HG02884 (cell line): ENCODE measurements around the gene RPL14.
"Not testable (repeated sequence)": the region's sequence is repeated elsewhere in the genome, so short reads cannot be mapped to it uniquely, and the experiment has no call there.

Source experiments
- ATAC-seq: cut with Tn5 transposase; IDR thresholded peaks from one replicate; pipeline ENCODE4 v1.9.1; 2021; ENCODE audit warnings: mild to moderate bottlenecking, moderate library complexity; ENCODE audit not compliant: unreplicated experiment

The RPL14 gene

DNA sequence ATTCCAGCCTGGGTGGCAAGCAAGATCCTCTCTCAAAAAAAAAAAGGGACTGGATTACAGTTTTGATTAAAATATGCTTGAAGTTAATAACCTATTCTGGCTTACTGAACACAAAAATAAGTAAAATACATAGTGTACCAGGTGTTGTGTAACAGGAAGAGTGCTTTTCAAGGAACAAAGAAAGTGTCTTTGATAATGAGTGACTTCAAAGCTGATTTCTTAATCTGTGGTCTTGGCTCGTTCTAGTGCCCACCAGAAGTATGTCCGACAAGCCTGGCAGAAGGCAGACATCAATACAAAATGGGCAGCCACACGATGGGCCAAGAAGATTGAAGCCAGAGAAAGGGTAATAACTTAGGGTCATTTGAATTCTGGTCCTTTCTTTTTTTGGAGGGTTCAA, 4.0 kb downstream of the RPL14 start:
- ATAC-seq: no peak

DNA sequence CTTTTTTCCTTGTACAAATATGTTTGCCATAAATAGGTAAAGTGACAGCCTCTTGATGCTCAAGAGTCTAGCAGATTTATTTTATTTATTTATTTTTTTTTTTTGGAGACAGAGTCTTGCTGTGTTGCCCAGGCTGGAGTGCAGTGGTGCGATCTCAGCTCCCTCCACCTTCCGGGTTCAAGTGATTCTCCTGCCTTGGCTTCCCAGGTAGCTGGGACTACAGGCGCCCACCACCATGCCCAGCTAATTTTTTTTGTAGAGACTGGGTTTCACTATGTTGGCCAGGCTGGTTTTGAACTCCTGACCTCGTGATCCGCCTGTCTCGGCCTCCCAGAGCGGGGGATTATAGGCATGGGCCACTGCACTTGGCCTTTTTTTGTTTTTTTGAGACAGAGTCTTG, 5.7 kb downstream of the RPL14 start:
- not testable (repeated sequence) for ATAC-seq

DNA sequence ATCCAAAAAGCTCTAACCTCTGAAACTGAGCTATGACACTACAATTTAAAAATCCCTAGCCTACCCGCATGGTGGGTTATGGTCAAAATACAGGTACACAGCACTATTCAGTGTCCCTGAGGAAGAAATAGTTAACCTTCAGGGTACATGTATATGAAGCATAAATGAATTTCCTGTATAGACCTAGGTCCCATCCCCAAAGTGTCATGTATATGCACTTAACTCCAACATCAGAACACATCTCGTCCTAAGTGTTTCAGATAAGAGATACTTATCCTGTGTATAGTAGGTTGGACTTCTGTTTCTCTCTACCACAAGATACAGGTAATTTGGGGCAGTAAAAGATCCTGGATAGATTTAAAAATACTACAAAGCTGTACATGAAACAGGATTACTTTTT, 6.4 kb downstream of the RPL14 start:
- ATAC-seq: no peak

DNA sequence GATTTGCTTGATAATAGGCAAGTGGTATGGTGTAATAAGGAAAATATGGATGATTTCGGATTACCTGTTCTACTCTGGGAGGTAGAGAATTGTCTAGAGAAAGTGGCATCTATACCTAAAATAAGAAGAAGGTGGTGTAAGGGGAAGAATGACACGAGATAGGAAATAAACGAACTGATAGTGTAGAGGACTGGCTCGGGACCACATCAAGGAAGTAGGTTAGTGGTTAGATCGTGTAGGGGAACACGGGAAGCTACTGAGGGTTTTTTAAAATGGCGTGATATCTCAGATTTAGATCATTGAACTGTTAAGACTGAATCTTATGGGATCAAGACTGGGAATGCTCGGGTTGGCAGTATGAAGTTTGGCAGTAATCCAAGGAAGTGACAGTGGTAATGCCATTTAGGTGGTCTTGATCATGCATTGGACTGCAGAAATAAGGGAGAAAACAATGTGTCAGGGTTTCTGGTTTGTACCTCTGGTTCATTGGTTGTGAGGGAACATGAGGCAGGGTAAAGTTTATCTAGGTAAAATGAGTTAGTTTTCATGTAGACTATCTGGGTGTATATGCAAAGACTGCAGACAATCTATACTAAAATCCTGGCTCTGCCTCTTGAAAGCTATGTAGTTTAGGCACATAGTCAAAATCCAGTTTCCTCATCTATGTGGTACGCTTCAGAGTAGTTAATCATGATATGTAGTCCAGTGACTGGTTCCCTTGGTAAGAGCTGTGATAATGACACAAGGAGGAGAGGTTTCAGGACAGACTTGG, 7.4 kb downstream of the RPL14 start:
- no peak for ATAC-seq

DNA sequence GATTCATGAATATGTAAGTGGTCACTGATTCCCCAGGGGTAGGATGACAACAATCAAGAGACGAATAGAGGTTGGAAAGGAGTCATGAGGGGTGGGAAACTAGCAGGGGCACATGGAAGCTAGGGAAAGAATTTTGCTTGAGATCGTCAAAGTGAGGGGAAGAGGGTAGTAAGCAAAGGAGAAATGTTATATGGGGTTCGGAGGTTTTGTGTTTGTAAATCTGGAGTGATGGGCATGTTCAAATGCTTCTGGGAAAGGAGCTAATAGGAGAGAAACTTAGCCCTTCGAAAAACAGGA, 7.9 kb downstream of the RPL14 start:
- no peak for ATAC-seq

DNA sequence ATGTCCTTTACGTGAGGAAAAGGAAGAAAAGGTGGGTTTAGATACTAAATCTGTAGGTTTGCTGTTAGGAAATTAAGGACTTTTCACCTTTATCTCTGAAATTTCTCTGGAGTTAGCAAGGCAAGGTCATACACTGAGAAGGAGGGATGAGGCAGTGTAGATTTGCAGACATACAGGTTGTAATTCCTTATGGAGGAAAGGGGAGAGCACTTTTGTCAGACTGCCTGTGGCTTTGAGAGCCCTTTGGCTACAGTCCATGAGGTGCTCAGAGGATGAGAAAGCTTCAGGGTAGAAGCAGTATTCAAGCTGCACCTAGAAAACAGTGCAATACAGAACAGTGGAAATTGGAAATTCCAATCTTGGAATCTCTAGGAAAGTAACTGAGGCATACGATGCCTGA, 8.3 kb downstream of the RPL14 start:
- ATAC-seq: no peak

DNA sequence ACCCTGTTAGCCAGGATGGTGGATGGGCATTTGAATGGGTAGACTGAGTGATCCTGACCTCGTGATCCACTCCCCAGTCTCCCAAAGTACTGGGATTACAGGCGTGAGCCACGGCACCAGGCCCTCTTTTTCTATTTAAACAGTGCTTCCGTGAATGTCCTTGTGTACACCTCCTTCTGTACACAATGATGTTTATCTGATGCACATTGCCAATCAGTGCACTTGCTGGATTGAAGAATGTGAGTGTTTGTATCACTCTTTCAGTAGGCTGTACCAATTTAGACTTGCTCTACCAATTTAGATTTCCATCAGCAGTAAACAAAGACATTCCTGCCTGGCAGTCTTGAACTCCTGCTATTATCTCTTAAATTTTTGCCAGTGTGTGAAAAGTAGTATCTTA, 10.9 kb downstream of the RPL14 start:
- ATAC-seq: no peak

DNA sequence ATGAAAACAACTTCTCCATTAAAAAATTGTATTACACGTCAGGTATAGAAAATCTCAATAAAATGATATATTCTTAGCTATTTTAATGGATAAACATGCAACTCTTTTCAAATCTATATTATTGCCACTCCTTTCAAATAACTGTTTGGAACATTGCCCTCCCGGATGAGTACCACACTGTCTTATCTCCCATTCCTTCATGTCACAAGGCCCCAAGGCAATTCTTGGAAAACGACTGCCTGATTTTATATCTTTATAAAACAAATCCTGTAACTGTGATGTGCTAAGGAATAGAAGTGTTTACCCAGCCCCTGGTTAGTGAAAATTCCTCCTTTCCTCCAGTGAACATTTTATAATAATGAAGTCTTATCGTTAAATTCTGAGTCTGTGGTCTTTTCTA, 13.6 kb downstream of the RPL14 start:
- no peak for ATAC-seq

DNA sequence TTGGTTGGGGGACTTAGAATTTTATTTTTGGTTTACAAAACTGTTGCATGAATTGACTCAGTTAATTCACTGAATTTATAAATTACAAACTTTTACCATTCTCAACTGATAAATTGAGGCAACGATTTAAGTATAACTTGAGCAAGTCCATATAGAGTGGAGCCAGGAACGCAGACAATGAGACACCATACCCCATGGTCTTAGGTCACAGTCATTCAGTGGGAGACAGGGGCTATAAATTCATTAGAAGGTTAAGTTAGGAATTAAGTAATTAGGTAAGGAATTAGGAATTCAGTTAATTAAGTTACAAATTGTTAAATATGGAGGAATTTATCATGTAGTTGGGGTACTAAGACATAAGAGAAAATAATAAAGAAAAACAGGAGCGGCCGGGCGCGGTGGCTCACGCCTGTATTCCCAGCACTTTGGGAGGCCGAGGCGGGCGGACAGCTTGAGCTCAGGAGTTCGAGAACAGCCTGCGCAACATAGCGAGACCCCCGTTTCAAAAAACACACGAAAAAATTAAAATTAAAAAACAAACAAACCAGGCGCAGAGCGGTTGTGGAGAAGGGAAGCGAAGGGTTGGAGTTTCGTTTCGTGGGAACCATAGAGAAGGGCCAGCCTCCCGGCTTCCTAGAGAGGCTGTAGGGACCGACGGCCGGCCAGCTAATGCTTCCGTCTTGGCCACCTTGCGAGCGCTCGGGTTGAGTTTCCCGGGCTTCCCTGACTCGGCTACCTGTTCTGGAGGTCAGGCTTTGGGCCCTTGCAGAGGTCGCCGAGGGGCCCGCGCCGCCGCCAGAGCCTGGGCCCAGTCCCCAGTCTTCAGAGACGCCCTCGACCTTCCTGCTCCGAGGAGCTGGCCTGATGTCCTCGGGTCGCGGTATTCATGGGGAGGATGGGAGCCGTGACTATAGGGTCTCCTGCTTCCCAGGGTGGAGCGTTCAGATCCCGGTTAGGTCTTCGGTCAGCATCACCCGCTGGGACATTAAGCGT, 19.6 kb downstream of the RPL14 start, which contains the start of gene ZNF619:
Gene ZNF619, plus strand, starts transcription at position 645 of the 993 bp plus-strand sequence. CDS start 858 bp downstream, outside the sequence.
- ATAC-seq: peak; percentile 84

DNA sequence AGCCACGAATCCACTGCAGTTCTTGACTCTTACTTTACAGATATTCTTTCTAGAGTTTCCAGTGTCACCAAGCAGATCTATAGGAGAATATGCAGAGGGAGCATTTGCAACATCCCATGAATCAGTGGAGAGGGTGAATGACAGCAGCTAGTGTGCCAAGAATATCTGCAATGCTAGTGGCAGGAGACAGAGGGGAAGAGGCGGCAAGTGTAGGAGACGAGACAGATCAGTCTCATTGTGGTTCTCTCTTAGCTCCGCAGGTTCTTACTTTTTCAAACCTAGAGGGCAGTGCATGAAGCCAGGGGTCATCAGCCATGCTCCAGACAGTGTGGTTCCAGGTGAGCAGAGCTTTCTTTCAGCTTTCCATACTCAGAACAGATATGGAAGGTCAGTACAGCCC, 20.5 kb downstream of the RPL14 start:
- ATAC-seq: no peak

DNA sequence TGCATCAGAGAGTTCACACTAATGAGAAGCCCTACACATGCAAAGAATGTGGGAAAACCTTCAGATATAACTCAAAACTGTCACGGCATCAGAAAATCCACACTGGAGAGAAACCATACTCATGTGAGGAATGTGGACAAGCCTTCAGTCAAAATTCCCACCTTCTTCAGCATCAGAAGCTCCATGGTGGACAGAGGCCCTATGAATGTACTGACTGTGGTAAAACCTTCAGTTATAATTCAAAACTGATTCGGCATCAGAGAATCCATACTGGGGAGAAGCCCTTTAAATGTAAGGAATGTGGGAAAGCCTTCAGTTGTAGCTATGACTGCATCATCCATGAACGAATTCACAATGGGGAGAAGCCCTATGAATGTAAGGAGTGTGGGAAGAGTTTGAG, 30.0 kb downstream of the RPL14 start:
- ATAC-seq: no peak

DNA sequence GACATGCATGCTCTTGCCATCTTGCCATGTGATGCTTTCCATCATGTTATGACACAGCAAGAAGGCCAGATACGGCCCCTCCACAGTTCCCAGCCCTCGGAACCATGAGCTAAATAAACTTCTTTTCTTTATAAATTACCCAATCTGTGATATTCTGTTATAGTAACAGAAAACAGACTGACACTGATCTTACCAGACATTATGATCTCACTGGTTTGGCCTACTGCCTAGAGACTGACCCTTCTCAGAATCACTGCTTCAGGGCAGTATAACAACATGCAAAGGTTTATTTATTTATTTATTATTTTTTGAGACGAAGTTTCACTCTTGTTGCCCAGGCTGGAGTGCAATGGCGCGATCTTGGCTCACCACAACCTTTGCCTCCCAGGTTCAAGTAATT, 33.8 kb downstream of the RPL14 start:
- ATAC-seq: no peak

DNA sequence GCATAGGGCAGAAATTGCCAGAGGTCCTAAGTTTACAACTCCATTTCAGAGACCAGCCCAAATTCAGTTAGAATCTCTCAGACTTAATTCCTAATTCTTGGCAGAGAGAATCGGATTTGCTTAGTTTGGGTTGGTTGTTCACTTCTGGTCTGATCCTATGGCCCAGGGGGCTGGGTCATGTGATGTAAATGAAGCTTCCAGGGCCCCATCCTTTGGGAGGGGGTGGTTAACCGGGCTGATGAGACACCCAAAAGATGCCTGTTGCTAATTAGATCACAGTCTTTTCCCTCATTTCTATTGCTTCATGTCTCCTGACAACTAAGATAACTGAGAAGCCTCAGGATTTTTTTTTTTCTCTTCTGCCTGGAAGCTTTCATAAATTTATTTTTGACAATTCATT, 37.6 kb downstream of the RPL14 start:
- no peak for ATAC-seq

DNA sequence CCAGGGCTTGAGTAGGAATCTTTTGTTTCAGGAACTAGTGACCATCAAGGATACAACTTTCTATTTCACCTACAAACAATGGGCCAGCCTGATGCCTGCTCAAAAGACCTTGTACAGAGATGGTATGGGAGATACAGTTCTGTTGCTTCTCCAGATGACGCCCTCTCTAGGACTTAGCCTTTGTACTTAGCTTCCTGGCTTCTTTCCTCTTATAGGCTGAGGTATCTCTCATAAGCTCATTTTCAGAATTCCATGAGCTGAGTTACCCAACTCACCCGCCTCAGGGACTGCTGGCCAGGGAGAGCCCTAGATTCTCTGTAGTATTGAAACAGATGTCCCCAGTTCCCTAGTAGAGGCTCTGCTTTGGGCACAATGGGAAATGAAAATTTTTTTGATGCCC, 40.1 kb downstream of the RPL14 start:
- ATAC-seq: no peak

DNA sequence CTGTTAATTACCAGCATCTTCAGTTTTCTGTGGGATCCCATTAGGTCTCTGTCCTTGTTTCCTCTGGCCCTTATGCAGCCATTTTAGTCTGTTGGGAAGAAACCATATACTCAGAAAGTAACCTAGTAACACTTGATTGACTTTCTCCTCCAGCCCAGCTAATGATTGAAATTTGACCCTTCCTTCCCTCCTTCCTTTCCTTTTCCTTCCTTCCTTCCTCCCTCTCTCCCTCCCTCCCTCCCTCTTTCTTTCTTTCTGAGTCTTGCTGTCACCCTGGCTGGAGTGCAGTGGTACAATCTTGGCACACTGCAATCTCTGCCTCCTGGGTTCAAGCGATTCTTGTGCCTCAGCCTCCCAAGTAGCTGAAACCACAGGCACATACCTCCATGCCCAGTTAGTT, 42.8 kb downstream of the RPL14 start:
- no peak for ATAC-seq

DNA sequence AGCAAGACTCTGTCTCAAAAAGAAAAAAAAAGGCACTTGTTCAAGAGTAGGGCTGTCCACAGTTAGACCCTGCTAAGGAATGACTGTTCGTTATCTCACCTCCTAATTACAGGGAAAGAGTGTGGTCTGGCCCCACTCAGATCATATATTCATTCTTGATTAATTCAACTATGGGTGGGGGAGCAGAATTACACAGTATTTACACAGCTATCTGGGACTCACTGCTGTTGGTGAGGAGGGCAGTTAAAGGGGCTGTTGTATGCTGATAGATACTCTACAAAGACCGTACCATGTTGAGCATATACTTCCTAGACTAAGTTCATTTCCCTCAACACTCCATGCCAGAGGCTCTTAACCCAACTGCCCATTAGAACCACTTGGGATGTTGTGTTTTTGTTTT, 44.9 kb downstream of the RPL14 start:
- no peak for ATAC-seq

DNA sequence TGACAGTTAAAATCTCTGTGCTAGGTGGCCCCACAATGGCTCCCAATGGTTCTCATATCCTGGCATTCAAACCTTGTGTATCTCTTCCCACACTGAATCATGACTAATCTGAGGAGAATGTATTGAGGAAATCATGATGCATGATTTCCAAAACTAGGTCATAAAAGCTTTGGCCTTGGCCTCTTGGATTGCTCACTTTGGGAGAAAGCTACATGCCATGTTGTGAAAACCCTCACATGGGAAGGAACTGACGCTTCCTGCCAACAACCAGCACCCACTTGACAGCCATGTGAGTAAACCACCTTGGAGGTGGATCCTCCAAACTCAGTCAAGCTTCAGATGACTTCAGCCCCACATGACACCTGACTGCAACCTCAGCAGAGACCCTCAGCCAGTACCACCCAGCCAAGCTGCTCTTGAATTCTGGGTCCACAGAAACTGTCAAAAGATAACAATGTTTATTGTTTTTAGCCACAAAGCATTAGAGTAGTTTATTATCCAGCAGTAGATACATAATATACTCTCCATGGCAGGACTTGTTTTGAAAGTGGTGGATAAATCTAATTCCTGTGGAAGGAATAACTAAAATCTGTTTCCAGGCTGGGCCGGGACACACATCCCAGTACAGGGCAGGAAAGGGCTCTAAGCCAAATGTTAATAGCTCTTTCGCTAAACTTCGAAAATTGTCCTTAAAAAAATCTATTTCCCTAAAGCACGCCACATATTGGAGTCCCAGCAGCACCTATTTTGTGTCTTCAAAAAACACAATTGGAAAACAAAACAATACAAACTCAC, 47.7 kb downstream of the RPL14 start:
- no peak for ATAC-seq

DNA sequence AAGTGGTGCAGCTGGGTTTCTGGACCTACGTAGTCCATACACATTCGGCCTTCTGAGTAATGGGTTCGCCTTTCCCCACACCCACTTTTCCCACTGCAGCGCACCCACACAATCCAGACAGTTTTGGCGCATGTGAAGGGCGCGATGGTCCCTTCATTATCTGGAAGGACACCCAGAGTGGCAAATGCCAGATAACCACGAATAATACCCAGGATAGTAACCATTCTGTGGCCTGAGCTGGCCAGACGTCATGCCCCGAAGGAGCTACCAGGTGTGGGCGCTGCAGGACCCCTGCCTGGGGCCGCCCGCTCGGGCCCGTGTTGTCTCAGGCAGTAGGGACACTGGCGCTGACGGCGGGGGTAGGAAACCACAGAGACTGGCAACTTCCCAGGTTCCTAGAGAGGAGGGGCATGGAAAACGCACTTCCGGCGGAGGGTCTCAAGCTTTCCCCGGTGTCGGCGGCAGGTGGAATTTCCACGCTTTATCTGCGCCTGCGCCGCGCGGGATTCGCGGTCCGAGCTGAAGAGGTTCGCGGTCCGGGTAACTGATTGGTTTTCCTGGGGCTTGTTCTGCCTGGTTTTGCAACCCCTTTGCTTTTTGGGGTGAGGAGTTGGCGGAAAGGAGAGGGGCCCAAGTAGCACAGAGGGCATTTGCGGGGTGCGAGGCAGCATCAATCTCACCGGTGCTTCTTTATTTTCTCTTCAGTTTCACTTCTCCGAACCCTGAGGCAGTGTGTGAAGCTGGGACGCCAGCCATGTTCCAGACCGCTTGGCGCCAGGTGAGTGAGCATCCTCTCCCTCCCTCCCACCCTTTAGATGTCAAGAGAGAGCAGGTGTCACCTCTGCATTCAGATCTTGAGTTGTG, 48.7 kb downstream of the RPL14 start, which contains the start of gene ZNF620:
Gene ZNF620, plus strand, starts transcription at position 441 of the 864 bp plus-strand sequence. Its CDS starts 314 bp downstream, at position 755.
- peak; percentile 72 for ATAC-seq

DNA sequence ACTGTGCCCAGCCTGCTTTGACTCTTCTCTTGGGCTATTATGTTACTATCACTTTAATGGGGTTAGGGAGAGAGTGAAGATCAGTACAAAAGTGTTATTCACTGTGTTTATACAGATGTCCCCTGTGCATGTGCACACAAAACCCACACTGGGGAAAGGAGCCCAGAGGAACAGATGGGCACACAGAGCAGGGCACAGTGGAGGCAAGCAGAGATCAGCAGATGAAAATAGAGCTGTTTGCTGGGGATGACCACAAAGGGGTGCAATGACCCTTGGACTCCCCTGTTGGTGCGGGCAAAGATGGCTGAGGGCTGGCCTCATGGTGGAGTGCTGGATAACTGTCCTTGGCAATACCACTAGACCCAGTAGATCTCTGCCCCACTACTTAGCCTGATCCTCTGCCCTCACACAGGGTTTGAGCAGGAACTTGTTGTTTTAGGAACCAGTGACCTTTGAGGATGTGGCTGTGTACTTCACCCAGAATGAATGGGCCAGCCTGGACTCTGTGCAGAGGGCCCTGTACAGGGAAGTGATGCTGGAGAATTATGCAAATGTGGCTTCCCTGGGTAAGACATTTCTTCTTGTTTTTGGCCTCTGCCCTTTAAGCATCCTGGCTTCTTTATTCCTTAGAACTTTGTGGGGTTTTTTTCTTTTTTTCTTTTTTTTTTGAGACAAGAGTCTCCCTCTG, 54.0 kb downstream of the RPL14 start:
- ATAC-seq: no peak

DNA sequence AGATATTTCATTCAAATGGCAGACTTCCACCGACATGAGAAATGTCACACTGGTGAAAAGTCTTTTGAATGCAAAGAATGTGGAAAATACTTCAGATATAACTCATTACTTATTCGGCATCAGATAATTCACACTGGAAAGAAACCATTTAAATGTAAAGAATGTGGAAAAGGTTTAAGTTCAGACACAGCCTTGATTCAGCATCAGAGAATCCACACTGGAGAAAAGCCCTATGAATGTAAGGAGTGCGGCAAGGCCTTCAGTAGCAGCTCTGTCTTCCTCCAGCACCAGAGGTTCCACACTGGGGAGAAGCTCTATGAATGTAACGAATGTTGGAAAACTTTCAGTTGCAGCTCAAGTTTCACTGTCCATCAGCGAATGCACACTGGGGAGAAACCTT, 59.1 kb downstream of the RPL14 start:
- no peak for ATAC-seq
